ENCODE measurements around the gene CYP3A7. TPM values are rescaled to one million over a fixed set of nuclear protein-coding genes. Genes with fewer than 3 reads are reported as not detected.
"Not testable (repeated sequence)": the region's sequence is repeated elsewhere in the genome, so short reads cannot be mapped to it uniquely, and the experiment has no call there.

Gene CYP3A7
- total RNA-seq, 1 donor from 2014 or later: not detected

- no peak for DNase-seq (ENCODE audit: extremely low read depth, low read depth, low spot score)
Measured at GRCh38 chr7:99709838-99710578, 25.0 kb downstream of the CYP3A7 start.

- DNase-seq (ENCODE audit: extremely low read depth, low read depth, low spot score): no peak
Measured at GRCh38 chr7:99709260-99709659, 25.7 kb downstream of the CYP3A7 start.

- no peak for DNase-seq (ENCODE audit: extremely low read depth, low read depth, low spot score)
Measured at GRCh38 chr7:99707096-99707495, 27.9 kb downstream of the CYP3A7 start.

- no peak for DNase-seq (ENCODE audit: extremely low read depth, low read depth, low spot score)
Measured at GRCh38 chr7:99699946-99700345, 35.0 kb downstream of the CYP3A7 start.

- DNase-seq (ENCODE audit: extremely low read depth, low read depth, low spot score): not testable (repeated sequence)
Measured at GRCh38 chr7:99698867-99699730, 35.9 kb downstream of the CYP3A7 start.

GRCh38 chr7:99694912-99695304 is 40.1 kb downstream of the CYP3A7 start:
- no peak for DNase-seq (ENCODE audit: extremely low read depth, low read depth, low spot score)

GRCh38 chr7:99694201-99694911 is 40.6 kb downstream of the CYP3A7 start:
- no peak for DNase-seq (ENCODE audit: extremely low read depth, low read depth, low spot score)

- DNase-seq (ENCODE audit: extremely low read depth, low read depth, low spot score): no peak
Measured at GRCh38 chr7:99693427-99694200, 41.4 kb downstream of the CYP3A7 start.

- no peak for DNase-seq (ENCODE audit: extremely low read depth, low read depth, low spot score)
Measured at GRCh38 chr7:99693100-99693426, 41.9 kb downstream of the CYP3A7 start.

GRCh38 chr7:99692563-99692962 is 42.4 kb downstream of the CYP3A7 start:
- not testable (repeated sequence) for DNase-seq (ENCODE audit: extremely low read depth, low read depth, low spot score)

- DNase-seq (ENCODE audit: extremely low read depth, low read depth, low spot score): not testable (repeated sequence)
Measured at GRCh38 chr7:99691658-99692057, 43.3 kb downstream of the CYP3A7 start.

GRCh38 chr7:99690918-99691317 is 44.1 kb downstream of the CYP3A7 start:
- not testable (repeated sequence) for DNase-seq (ENCODE audit: extremely low read depth, low read depth, low spot score)

- not testable (repeated sequence) for DNase-seq (ENCODE audit: extremely low read depth, low read depth, low spot score)
Measured at GRCh38 chr7:99685871-99686608, 49.0 kb downstream of the CYP3A7 start.

GRCh38 chr7:99685129-99685758 is 49.8 kb downstream of the CYP3A7 start:
- DNase-seq (ENCODE audit: extremely low read depth, low read depth, low spot score): no peak

GRCh38 chr7:99679400-99680191 is 55.4 kb downstream of the CYP3A7 start, which contains the start of gene CYP3A5:
CYP3A5 (minus strand) TSS chr7:99679996; CDS start chr7:99679896, 100 bp downstream.
- no peak for DNase-seq (ENCODE audit: extremely low read depth, low read depth, low spot score)

- no peak for DNase-seq (ENCODE audit: extremely low read depth, low read depth, low spot score)
Measured at GRCh38 chr7:99679032-99679399, 56.0 kb downstream of the CYP3A7 start.

- DNase-seq (ENCODE audit: extremely low read depth, low read depth, low spot score): no peak
Measured at GRCh38 chr7:99677648-99678045, 57.3 kb downstream of the CYP3A7 start.

GRCh38 chr7:99677013-99677647 is 57.9 kb downstream of the CYP3A7 start:
- no peak for DNase-seq (ENCODE audit: extremely low read depth, low read depth, low spot score)

Measured in glomerular endothelial cell (primary cell).